ENCODE results near the gene TCF7. TPM values are rescaled to one million over a fixed set of nuclear protein-coding genes. Genes with fewer than 3 reads are reported as not detected.

Gene TCF7
- total RNA-seq, 1 donor from 2014 or later: 7.0 TPM

- TF ChIP-seq, protein P1, sequence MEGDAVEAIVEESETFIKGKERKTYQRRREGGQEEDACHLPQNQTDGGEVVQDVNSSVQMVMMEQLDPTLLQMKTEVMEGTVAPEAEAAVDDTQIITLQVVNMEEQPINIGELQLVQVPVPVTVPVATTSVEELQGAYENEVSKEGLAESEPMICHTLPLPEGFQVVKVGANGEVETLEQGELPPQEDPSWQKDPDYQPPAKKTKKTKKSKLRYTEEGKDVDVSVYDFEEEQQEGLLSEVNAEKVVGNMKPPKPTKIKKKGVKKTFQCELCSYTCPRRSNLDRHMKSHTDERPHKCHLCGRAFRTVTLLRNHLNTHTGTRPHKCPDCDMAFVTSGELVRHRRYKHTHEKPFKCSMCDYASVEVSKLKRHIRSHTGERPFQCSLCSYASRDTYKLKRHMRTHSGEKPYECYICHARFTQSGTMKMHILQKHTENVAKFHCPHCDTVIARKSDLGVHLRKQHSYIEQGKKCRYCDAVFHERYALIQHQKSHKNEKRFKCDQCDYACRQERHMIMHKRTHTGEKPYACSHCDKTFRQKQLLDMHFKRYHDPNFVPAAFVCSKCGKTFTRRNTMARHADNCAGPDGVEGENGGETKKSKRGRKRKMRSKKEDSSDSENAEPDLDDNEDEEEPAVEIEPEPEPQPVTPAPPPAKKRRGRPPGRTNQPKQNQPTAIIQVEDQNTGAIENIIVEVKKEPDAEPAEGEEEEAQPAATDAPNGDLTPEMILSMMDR (IDR thresholded peaks at IDR 0.05): no peak
- ATAC-seq: no peak
- DNase-seq: no peak
Observed at GRCh38 chr5:134091626-134092121, 22.8 kb upstream of the TCF7 start.

GRCh38 chr5:134092875-134093274 is 21.6 kb upstream of the TCF7 start:
- TF ChIP-seq, protein P1 (IDR thresholded peaks at IDR 0.05): no peak
- ATAC-seq: no peak
- Histone ChIP-seq H3K9me3 (no peaks in the 10 kb centered on the region), H3K27ac (no peak overlapping the region), H3K27me3 (no peaks in the 10 kb centered on the region), H3K36me3 (no peaks in the 10 kb centered on the region), H3K4me1 (no peaks in the 10 kb centered on the region), H3K4me3 (no peak overlapping the region)
- no peak for DNase-seq
- intact Hi-C loops (cut with DNase I): no loop called here

More at GRCh38 chr5:134091626-134092121, 22.8 kb upstream of the TCF7 start:
- no peaks in the 10 kb centered on the region for H3K27me3 ChIP-seq
- no peaks in the 10 kb centered on the region for H3K36me3 ChIP-seq
- H3K9me3 ChIP-seq: no peaks in the 10 kb centered on the region
- no peak overlapping the region for H3K4me3 ChIP-seq
- no peaks in the 10 kb centered on the region for H3K4me1 ChIP-seq
- intact Hi-C loops (cut with DNase I): no loop called here
- H3K27ac ChIP-seq: no peak overlapping the region

GRCh38 chr5:134093351-134093750 is 21.1 kb upstream of the TCF7 start:
- no peak for ATAC-seq
- DNase-seq: no peak
- no peaks in the 10 kb centered on the region for H3K36me3 ChIP-seq
- H3K4me3 ChIP-seq: no peak overlapping the region
- H3K9me3 ChIP-seq: no peaks in the 10 kb centered on the region
- intact Hi-C loops (cut with DNase I): no loop called here
- H3K4me1 ChIP-seq: no peaks in the 10 kb centered on the region
- H3K27ac ChIP-seq: no peak overlapping the region
- H3K27me3 ChIP-seq: no peaks in the 10 kb centered on the region
- TF ChIP-seq, protein P1 (IDR thresholded peaks at IDR 0.05): no peak

DNA sequence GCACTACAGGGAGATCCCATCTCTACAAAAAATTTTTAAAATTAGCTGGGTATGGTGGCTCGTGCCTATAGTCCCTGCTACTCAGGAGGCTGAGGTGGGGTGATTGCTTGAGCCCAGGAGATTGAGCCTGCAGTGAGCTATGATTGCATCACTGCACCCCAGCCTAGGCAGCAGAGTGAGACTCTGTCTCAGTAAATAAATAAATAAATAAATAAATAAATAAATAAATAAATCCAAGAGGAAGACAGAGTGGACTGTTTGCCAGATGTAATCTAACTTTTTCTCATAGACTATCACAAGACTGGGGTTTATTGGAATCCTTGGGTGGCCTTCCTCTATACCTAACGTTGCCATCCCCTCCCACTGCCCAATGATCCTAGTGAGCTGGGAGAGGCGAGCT is 19.2 kb upstream of the TCF7 start:
- intact Hi-C loops (cut with DNase I): no loop called here
- H3K9me3 ChIP-seq: no peaks in the 10 kb centered on the region
- H3K27ac ChIP-seq: no peak overlapping the region
- no peak for ATAC-seq
- H3K4me3 ChIP-seq: no peak overlapping the region
- H3K4me1 ChIP-seq: no peaks in the 10 kb centered on the region
- TF ChIP-seq, protein P1 (IDR thresholded peaks at IDR 0.05): no peak
- no peaks in the 10 kb centered on the region for H3K27me3 ChIP-seq
- no peak for DNase-seq
- no peaks in the 10 kb centered on the region for H3K36me3 ChIP-seq

GRCh38 chr5:134095887-134096589 is 18.4 kb upstream of the TCF7 start:
- no peak overlapping the region for H3K4me3 ChIP-seq
- intact Hi-C loops (cut with DNase I): no loop called here
- H3K9me3 ChIP-seq: no peaks in the 10 kb centered on the region

More at GRCh38 chr5:134095887-134096589, 18.4 kb upstream of the TCF7 start:
- no peaks in the 10 kb centered on the region for H3K36me3 ChIP-seq
- TF ChIP-seq, protein P1 (IDR thresholded peaks at IDR 0.05): no peak
- H3K27me3 ChIP-seq: no peaks in the 10 kb centered on the region
- no peak for DNase-seq
- no peak for ATAC-seq
- H3K27ac ChIP-seq: no peak overlapping the region
- no peaks in the 10 kb centered on the region for H3K4me1 ChIP-seq

Measured in upper lobe of right lung (tissue), 1 donor.